ENCODE data around the gene ATG2A. TPM values are rescaled to one million over a fixed set of nuclear protein-coding genes. Genes with fewer than 3 reads are reported as not detected.

Gene ATG2A
- total and polyA plus RNA-seq, 5 donors: 13.3 to 17.9 (median 13.6) TPM

DNA sequence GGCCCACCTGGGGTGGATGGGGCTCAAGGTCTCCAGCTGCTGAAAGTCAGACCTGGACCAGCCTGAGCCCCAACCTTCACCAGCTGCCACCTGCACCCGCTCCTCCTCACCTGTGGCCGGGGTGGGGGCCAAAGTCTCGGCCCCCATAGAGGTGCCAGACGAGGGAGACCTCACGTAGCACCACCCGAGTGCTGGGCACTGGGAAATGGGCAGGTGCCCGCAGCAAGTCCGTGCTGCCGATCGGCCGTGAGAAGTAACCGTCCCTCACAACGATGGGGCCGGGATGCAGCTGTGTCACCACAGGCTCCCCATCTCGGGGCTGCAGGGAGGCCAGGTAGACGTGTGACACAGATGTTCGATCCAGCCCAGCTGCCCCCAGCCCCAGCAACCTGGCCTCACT, 16.2 kb downstream of the ATG2A start:
- Histone ChIP-seq H3K27me3 (ENCODE audit: control insufficient read depth, insufficient read depth) (no peaks in the 10 kb centered on the region), H3K27ac (ENCODE audit: low read length) (no peak overlapping the region), H3K4me3 (ENCODE audit: low read length) (no peak overlapping the region), H3K9me3 (ENCODE audit: control insufficient read depth, low read length) (no peaks in the 10 kb centered on the region), H3K4me1 (ENCODE audit: control insufficient read depth, insufficient read depth, low read length) (no peaks in the 10 kb centered on the region)
- ATAC-seq (no peak), DNase-seq (no peak)
- intact Hi-C loops (cut with DNase I): no loop called here
- WGBS: 94% methylated on average over 17 of the region's 17 CpGs

DNA sequence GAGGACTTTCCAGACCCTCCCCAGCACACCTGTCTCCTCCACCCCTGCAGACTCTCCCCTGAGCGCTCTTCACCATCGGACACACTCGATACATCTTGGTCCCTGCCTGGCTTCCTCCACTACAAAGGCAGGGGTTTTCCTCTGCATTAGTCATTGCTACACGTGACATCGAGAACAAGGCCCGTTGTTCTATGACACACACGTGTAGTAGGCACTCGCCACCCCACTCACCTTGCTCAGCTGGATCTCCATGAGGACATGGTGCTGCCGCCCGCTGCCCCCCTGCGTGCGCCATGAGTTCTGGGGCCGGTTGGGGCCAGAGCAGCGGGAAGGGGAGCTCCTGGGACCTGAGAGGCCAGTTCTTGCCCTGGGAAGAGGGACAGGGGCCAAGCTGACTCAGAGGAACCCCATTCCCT, 16.7 kb downstream of the ATG2A start:
- no peak overlapping the region for H3K4me3 ChIP-seq (ENCODE audit: low read length)

DNA sequence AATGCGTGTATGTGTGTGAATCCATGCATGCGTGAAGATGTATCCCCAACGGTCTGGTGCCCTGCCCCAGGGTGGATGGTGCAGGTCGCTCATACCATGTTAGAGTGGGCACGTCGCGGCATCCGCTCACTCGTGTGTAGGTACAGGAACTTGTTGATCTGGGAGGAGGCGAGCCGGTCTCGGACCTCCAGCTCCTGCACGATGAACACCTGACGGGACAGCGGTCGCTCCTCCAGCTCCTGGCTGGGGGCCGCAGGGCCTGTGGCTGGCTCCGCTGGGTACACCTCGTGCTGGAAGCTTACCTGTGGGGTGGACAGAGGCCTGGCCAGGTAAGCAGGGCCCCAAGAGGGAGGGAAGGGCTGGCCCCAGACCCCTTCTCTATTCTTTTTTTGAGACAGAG, 18.5 kb downstream of the ATG2A start:
- Histone ChIP-seq H3K9me3 (ENCODE audit: control insufficient read depth, low read length) (no peaks in the 10 kb centered on the region), H3K4me3 (ENCODE audit: low read length) (no peak overlapping the region), H3K27me3 (ENCODE audit: control insufficient read depth, insufficient read depth) (no peaks in the 10 kb centered on the region), H3K27ac (ENCODE audit: low read length) (no peak overlapping the region), H3K4me1 (ENCODE audit: control insufficient read depth, insufficient read depth, low read length) (no peaks in the 10 kb centered on the region)
- WGBS: 94% methylated on average over 19 of the region's 19 CpGs
- intact Hi-C loops (cut with DNase I): no loop called here
- ATAC-seq: no peak
- no peak for DNase-seq

More for the DNA sequence above, 16.7 kb downstream of the ATG2A start:
- Histone ChIP-seq H3K27me3 (ENCODE audit: control insufficient read depth, insufficient read depth) (no peaks in the 10 kb centered on the region), H3K4me1 (ENCODE audit: control insufficient read depth, insufficient read depth, low read length) (no peaks in the 10 kb centered on the region), H3K27ac (ENCODE audit: low read length) (no peak overlapping the region), H3K9me3 (ENCODE audit: control insufficient read depth, low read length) (no peaks in the 10 kb centered on the region)
- intact Hi-C loops (cut with DNase I): no loop called here
- 87% methylated on average over 14 of the region's 14 CpGs for WGBS
- no peak for ATAC-seq
- DNase-seq: no peak

DNA sequence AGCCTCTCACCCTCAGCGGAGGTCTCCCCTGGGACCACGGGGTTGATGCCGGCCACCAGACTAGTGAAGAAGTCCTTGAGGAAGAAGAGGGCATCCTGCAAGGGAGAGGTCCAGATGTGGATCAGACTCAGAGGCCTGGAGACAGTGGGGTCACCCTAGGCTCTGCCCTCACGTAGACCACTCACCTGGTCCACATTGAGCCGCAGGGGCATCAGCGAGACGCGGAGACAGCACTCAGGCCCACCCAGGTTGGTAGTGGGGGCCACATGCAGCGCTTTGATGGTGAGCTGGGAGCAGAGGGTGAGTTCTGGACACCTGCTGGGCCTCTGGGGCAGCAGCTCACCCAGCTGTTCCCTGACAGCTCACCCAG, 18.9 kb downstream of the ATG2A start:
- no peak for DNase-seq
- intact Hi-C loops (cut with DNase I): no loop called here
- Histone ChIP-seq H3K4me3 (ENCODE audit: low read length) (no peak overlapping the region), H3K4me1 (ENCODE audit: control insufficient read depth, insufficient read depth, low read length) (no peaks in the 10 kb centered on the region), H3K27ac (ENCODE audit: low read length) (no peak overlapping the region), H3K27me3 (ENCODE audit: control insufficient read depth, insufficient read depth) (no peaks in the 10 kb centered on the region), H3K9me3 (ENCODE audit: control insufficient read depth, low read length) (no peaks in the 10 kb centered on the region)
- 89% methylated on average over 9 of the region's 9 CpGs for WGBS
- no peak for ATAC-seq

DNA sequence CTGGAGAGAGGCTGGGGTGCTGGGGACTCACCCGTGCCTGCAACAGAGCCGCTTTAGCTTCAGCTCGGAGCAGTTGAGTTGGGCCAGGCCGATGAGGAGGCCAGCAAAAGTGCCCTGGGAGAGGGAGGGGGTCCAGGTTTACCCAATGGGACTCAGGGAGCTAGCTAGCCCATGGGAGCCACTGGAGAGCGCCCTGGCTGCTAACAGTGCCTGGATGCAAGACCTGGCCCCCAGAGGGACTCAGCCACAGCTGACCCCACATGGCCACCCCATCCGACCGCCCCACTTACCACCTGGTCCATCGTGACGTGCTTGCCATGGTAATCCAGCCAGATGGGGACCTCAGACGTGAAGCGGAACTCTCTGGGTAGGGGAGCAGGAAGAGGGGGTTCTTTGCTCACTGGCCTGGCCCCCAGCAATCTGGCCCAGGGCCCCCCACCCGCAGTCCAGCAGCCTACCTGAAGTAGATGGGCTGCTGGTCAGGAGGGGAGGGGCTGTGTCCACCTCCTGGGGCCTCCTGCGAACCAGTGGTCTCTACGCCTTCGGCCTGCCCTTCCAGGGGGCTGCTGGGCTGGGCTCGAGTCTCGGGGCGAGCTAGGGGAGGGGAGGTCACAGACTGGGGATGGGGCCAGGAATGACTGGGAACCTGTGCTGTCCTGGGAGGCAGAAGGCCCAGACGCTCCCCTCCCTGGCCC, 19.5 kb downstream of the ATG2A start:
- H3K27ac ChIP-seq (ENCODE audit: low read length): no peak overlapping the region
- intact Hi-C loops (cut with DNase I): no loop called here
- ATAC-seq (no peak), DNase-seq (peak in 1 of 3 donors; percentile 56)
- 92% methylated on average over 19 of the region's 19 CpGs for WGBS
- no peaks in the 10 kb centered on the region for H3K9me3 ChIP-seq (ENCODE audit: control insufficient read depth, low read length)
- H3K4me1 ChIP-seq (ENCODE audit: control insufficient read depth, insufficient read depth, low read length): no peaks in the 10 kb centered on the region
- H3K27me3 ChIP-seq (ENCODE audit: control insufficient read depth, insufficient read depth): no peaks in the 10 kb centered on the region
- no peak overlapping the region for H3K4me3 ChIP-seq (ENCODE audit: low read length)

DNA sequence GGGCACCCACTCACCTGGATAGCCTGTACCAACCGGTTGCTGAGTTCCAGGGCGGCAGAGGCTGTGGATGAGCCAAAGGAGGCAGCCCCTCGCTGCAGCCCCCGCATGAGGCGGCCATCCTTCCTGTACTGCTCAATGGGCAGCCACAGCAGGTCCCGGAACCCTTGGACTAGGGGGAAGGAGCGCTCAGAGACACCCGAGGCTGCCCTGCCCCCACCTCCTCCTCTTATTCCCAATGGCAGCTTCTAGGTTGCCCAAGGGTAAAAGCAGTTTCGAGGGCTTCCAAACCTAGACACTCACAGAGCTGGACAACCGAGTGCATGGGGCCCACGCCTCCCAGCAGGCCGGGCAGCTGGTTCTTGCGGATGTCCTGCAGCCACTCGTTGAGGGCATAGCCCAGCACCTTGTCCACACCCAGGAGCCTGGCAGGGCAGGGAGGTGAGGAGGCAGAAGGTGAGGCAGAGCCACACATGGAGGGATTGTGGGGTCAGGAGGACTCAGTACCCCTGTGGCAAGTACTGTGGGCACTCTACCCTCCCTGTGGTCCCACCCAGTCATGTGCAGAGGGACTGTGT, 20.5 kb downstream of the ATG2A start:
- H3K27me3 ChIP-seq (ENCODE audit: control insufficient read depth, insufficient read depth): no peaks in the 10 kb centered on the region
- intact Hi-C loops (cut with DNase I): no loop called here
- no peaks in the 10 kb centered on the region for H3K9me3 ChIP-seq (ENCODE audit: control insufficient read depth, low read length)
- no peaks in the 10 kb centered on the region for H3K4me1 ChIP-seq (ENCODE audit: control insufficient read depth, insufficient read depth, low read length)
- no peak overlapping the region for H3K27ac ChIP-seq (ENCODE audit: low read length)
- ATAC-seq (no peak), DNase-seq (no peak)
- H3K4me3 ChIP-seq (ENCODE audit: low read length): no peak overlapping the region
- WGBS: 84% methylated on average over 14 of the region's 14 CpGs

DNA sequence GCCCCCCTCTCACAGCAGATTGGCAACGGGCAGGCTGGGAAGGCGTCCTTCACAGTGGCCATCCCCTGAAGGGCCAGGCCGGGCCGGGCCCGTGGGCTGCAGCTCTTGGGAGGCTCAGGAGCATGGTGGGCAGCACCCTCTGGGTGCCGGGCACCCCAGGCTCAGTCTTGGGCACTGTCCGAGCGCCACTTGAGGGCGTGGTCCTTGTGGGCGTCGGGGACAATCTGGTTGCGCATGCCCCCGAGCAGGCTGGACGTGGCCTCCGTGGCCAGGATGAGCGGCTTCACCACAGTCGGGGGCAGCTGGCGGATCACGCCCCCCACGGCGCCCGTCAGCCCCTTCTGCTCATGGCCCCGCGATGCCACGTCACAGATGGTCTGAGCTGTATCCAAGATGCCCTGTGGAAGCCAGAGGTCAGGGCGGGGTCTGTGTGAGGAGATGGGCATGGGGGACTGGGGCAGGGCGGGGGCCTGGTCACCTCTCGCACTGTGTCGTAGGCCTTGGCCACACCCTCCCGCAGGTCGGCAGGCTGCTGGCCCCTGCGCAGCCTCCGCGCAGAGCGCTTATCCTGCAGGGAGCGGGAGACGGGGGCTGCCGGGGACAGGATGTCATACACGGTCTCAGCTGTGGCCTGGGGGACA, 22.1 kb downstream of the ATG2A start:
- Histone ChIP-seq H3K4me1 (ENCODE audit: control insufficient read depth, insufficient read depth, low read length) (no peaks in the 10 kb centered on the region), H3K27ac (ENCODE audit: low read length) (no peak overlapping the region), H3K9me3 (ENCODE audit: control insufficient read depth, low read length) (no peaks in the 10 kb centered on the region), H3K4me3 (ENCODE audit: low read length) (no peak overlapping the region), H3K27me3 (ENCODE audit: control insufficient read depth, insufficient read depth) (no peaks in the 10 kb centered on the region)
- DNase-seq (peak in 1 of 3 donors; percentile 66), ATAC-seq (peak; percentile 3)
- 82% methylated on average over 39 of the region's 39 CpGs for WGBS
- intact Hi-C loops (cut with DNase I): loop anchor here in 3 of 4 donors (2.0 to 5.0 kb wide), 2 partner anchors 48 to 50 kb away; partner anchors contain the start of gene CDC42BPG (in 1 of the 3)

DNA sequence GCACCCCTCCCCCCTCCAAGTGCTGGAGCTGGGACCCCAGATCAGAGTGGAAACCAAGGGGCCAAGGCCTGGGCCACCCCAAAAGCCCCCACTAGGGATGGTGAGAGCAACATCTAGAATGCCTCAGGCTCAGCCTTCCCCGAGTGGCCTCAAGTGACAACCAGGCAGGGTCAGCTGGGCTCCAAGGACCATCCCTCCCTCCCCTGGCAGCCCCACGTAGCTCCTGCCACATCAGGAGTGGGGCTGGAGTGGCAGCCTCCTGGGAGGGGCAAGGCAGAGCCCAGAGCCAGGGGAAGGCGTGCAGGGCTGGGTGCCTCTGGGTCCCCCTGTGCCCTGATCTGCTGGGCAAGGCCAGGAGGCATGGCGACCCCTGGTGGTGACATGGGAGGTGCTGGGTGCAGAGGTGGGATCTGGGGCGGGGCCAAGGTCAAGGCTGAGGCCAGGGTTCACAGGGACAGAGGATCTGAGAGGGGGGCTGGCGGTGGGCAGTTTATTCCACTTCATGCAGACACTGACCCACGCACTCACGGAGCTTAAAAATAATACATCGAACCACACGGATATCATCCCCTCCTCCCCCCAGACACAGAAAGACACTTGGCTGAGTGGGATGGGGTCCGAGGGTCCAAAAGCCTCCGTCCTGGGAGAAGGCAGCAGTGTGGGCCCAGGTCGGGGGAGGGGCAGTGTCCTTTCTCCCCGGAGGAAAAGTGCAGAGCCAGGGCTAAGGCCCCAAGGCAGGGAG, 22.8 kb downstream of the ATG2A start:
- intact Hi-C loops (cut with DNase I): loop anchor here in 3 of 4 donors (2.0 to 5.0 kb wide), 2 partner anchors 47 to 49 kb away; partner anchors contain the start of gene CDC42BPG (in 1 of the 3)
- DNase-seq: peak; percentile 90 to 96 (median 96)
- Histone ChIP-seq H3K4me3 (ENCODE audit: low read length) (no peak overlapping the region), H3K4me1 (ENCODE audit: control insufficient read depth, insufficient read depth, low read length) (no peaks in the 10 kb centered on the region), H3K27ac (ENCODE audit: low read length) (no peak overlapping the region), H3K9me3 (ENCODE audit: control insufficient read depth, low read length) (no peaks in the 10 kb centered on the region), H3K27me3 (ENCODE audit: control insufficient read depth, insufficient read depth) (no peaks in the 10 kb centered on the region)
- ATAC-seq: peak; percentile 80 to 82
- WGBS: 33% methylated on average over 14 of the region's 14 CpGs

DNA sequence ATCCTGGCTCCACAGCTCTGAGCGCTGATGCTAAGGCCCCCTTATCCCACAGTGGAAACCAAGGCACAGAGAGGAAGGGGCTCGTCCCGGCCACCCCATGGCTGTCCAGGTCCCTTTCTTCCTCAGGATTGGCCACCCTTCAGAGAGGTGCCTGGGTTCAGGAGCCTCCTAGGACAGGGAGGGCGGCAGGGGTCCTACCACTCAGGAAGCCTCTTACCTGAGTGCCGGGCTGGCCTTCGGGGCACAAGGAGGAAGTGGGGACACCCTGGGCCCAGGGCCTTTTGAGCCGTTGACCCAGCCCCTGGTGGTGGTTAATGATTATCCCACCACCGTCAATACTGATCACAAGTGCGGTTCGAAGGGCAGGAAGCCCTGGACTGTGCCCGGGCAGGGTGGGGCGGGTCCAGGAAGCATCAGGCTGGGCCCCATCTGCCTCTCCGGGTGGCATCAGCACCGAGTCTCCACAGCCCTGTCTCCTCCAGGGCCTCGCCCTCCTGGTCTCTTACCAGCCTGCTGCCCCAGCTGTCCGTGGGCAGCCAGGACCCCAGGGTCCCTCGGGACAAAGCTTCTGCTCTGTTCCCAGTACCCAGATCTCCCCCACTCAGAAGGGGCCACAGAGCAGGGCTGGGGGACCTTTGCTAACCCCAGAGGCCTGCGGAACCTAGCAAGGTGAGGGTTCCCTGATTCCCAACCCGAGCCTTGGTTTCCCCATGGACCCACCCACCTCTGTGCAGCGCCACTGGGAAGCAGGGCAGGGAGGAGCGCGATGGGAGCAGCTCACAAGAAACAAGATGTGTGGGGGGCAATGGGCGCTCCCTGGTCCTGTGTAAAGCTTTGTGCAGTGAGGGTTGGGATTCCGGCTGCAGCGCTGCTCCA, 23.6 kb downstream of the ATG2A start:
- 76% methylated on average over 25 of the region's 25 CpGs for WGBS
- peak in 1 of 3 donors; percentile 57 for DNase-seq
- H3K9me3 ChIP-seq (ENCODE audit: control insufficient read depth, low read length): no peaks in the 10 kb centered on the region
- no peaks in the 10 kb centered on the region for H3K27me3 ChIP-seq (ENCODE audit: control insufficient read depth, insufficient read depth)
- H3K27ac ChIP-seq (ENCODE audit: low read length): no peak overlapping the region
- peak in 1 of 2 donors; percentile 2 for ATAC-seq
- no peaks in the 10 kb centered on the region for H3K4me1 ChIP-seq (ENCODE audit: control insufficient read depth, insufficient read depth, low read length)
- no peak overlapping the region for H3K4me3 ChIP-seq (ENCODE audit: low read length)
- intact Hi-C loops (cut with DNase I): loop anchor here (2.0 to 5.0 kb wide), 3 partner anchors 46 to 49 kb away; partner anchors contain the start of gene CDC42BPG (in 1 of the 4)

DNA sequence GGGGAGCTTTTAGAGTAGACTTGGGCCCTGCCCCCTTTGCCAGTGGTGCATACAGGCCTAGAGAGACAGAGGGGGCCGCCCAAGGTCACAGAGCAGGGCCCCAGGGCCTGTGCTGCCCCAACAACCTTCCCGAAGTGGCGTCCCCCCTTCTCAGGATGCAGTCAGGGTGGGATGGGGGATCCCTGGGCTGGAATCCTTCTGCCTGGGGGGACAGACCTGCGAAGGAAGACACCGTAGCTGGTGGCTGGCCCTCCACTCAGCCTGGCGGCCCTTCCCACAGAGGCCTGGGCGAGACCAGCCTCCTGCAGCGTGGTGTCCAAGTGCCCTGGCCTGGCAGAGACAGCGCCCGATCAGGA, 24.2 kb downstream of the ATG2A start:
- WGBS: 85% methylated on average over 10 of the region's 10 CpGs
- H3K4me1 ChIP-seq (ENCODE audit: control insufficient read depth, insufficient read depth, low read length): no peaks in the 10 kb centered on the region
- no peaks in the 10 kb centered on the region for H3K27me3 ChIP-seq (ENCODE audit: control insufficient read depth, insufficient read depth)
- H3K4me3 ChIP-seq (ENCODE audit: low read length): no peak overlapping the region
- intact Hi-C loops (cut with DNase I): loop anchor here in 3 of 4 donors (2.0 to 5.0 kb wide), 2 partner anchors 46 kb away; no protein-coding TSS in a partner anchor
- ATAC-seq (no peak), DNase-seq (peak in 1 of 3 donors; percentile 42)
- H3K27ac ChIP-seq (ENCODE audit: low read length): no peak overlapping the region
- no peaks in the 10 kb centered on the region for H3K9me3 ChIP-seq (ENCODE audit: control insufficient read depth, low read length)
